ENCODE measurements around the gene NAV3. TPM values are rescaled to one million over a fixed set of nuclear protein-coding genes. Genes with fewer than 3 reads are reported as not detected.
A peak's percentile ranks its signal among the peaks of the same experiment; 100 is the strongest.

The NAV3 gene
- total RNA-seq, 1 experiment from 2014 or later = not detected

- DNase-seq (ENCODE audit: low spot score) = no peak
- in situ Hi-C loops (cut with HindIII; ENCODE audit: low sequenced_read_pairs) = no loop called here
Measured at GRCh38 chr12:78018171-78018910, 187.6 kb downstream of the NAV3 start.

GRCh38 chr12:78018939-78019338 is 188.2 kb downstream of the NAV3 start:
- in situ Hi-C loops (cut with HindIII; ENCODE audit: low sequenced_read_pairs) = no loop called here
- no peak for DNase-seq (ENCODE audit: low spot score)

- in situ Hi-C loops (cut with HindIII; ENCODE audit: low sequenced_read_pairs) = no loop called here
- DNase-seq (ENCODE audit: low spot score) = no peak
Measured at GRCh38 chr12:78028426-78028825, 197.7 kb downstream of the NAV3 start.

- no peak for DNase-seq (ENCODE audit: low spot score)
- in situ Hi-C loops (cut with HindIII; ENCODE audit: low sequenced_read_pairs) = no loop called here
Measured at GRCh38 chr12:78034025-78034424, 203.3 kb downstream of the NAV3 start.

- DNase-seq (ENCODE audit: low spot score) = peak; percentile 83
- in situ Hi-C loops (cut with HindIII; ENCODE audit: low sequenced_read_pairs) = no loop called here
Measured at GRCh38 chr12:78035901-78036606, 205.4 kb downstream of the NAV3 start.

DNA sequence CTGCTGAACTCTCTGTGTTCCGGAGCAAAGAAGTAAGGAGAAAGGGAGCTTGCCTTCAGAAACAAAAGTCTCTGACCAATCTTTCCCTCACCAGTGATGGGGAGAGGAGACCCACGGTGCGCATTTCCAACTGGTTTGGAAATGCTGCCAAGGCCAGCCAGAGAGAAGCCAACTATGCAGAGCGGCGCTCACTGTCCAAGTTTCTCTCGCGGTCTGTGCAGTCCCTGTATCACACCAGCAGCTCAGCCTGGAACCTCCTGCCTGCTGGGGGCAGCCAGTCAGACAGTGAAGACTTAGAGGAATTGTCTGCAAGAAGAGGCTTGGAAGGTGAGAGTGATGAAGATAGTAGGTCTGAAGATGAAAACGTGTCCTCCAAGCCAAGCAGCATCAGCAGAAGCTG is 206.2 kb downstream of the NAV3 start:
- peak; percentile 88 for DNase-seq (ENCODE audit: low spot score)

DNA sequence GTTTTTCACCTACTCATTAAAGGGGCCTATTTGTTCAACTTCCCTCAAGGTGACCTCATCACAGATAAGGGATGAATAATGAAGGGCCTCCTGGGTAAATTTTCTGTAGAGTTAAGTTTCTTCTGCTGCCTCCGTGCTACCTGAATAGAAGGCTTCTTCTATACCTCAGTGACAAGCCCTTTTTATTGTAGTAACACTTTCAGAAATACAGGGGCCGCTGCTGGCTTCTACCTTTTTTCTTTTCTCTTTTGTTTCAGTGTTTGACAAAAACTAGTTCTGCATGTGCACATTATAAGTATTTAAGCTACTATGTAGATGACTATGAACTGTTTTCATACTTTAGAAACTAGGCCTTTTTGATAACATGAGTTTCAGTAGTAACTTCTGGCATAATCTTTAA is 207.0 kb downstream of the NAV3 start:
- DNase-seq (ENCODE audit: low spot score) = peak; percentile 50
- in situ Hi-C loops (cut with HindIII; ENCODE audit: low sequenced_read_pairs) = no loop called here

More for the DNA sequence above, 206.2 kb downstream of the NAV3 start:
- in situ Hi-C loops (cut with HindIII; ENCODE audit: low sequenced_read_pairs) = no loop called here

DNA sequence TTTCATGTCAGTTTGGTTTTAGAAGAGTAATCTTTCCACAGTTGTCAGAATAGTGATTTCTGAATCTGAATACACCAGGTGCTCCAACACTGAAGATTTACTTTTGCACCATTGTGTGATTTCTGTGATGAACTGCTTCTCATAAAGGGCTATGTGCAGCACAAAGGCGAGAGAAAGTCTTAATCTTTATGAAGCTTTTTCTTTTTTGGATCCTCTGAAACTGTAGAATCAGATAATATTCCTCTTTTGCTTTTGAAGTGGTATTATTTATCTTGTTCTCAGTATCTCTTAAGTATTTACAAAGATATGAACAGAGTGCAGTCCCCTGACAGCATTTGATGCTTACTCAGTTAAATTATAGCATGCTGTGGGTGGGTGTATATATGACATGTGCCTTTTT is 207.8 kb downstream of the NAV3 start:
- peak; percentile 71 for DNase-seq (ENCODE audit: low spot score)
- in situ Hi-C loops (cut with HindIII; ENCODE audit: low sequenced_read_pairs) = no loop called here

GRCh38 chr12:78038986-78039385 is 208.3 kb downstream of the NAV3 start:
- in situ Hi-C loops (cut with HindIII; ENCODE audit: low sequenced_read_pairs) = no loop called here

DNA sequence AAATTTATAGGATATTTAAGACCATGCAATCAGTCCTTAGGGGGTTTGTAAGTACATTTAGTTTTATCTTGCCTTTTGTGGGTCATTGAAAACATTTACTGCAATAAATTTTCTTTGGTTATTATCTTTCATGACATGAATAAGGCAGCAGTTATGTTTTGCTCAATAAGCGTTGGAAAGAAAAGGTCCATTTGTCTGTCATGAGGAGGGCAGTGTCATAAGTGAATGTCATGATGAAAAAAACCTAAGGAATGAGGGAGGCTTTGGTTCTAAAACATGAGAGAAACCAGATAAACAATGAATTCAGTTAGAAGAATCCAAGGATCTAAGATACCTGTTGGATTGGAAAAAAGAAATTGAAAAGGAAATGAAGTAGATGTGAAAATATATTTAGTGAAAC is 209.4 kb downstream of the NAV3 start:
- in situ Hi-C loops (cut with HindIII; ENCODE audit: low sequenced_read_pairs) = no loop called here
- DNase-seq (ENCODE audit: low spot score) = no peak

More at GRCh38 chr12:78038986-78039385, 208.3 kb downstream of the NAV3 start:
- DNase-seq (ENCODE audit: low spot score) = peak; percentile 33

DNA sequence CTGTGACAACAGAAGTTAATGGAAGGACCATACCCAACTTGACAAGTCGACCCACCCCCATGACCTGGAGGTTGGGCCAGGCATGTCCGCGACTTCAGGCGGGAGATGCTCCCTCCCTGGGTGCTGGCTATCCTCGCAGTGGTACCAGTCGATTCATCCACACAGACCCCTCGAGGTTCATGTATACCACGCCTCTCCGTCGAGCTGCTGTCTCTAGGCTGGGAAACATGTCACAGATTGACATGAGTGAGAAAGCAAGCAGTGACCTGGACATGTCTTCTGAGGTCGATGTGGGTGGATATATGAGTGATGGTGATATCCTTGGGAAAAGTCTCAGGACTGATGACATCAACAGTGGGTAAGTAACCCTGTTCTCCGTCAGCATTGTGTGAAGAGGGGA is 220.1 kb downstream of the NAV3 start:
- in situ Hi-C loops (cut with HindIII; ENCODE audit: low sequenced_read_pairs) = no loop called here
- DNase-seq (ENCODE audit: low spot score) = no peak

DNA sequence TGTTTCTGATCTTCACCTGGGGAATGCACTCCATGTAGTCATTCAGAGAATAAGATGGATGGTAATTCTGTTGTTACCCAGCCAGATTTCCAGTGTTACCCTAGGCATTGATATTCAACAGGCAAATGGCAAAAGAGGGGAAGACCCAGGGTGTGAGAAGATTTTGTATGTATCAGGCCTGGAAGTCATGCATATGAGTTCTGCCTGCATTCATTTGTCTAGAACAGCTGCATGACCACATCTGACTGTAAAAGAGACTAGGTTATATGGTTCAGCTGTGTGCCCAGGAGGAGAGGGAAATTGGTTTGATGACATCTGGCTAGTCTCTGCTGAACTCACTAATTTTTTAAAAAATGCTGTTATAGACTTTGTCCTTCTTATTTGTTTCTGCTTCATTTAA is 224.9 kb downstream of the NAV3 start:
- in situ Hi-C loops (cut with HindIII; ENCODE audit: low sequenced_read_pairs) = no loop called here
- DNase-seq (ENCODE audit: low spot score) = no peak

DNA sequence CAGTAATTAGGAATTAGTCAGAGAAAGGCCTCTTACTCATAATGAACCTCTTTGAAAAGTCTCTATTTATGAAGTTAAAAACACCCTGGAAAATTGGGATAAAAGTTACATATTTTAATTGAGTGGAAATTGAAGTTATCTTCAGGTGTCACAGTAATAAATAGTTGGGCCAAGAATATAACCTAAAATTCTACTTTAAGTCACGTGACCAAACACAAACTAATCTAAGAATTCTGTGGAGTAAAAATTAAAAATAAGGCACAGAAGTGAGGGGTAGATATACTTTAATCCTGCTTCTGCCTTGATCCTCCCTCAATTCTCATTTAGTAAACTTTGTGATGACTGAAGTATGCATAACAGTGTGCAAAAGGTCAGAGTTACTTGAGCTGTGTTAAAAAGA is 226.4 kb downstream of the NAV3 start:
- in situ Hi-C loops (cut with HindIII; ENCODE audit: low sequenced_read_pairs) = no loop called here
- no peak for DNase-seq (ENCODE audit: low spot score)

DNA sequence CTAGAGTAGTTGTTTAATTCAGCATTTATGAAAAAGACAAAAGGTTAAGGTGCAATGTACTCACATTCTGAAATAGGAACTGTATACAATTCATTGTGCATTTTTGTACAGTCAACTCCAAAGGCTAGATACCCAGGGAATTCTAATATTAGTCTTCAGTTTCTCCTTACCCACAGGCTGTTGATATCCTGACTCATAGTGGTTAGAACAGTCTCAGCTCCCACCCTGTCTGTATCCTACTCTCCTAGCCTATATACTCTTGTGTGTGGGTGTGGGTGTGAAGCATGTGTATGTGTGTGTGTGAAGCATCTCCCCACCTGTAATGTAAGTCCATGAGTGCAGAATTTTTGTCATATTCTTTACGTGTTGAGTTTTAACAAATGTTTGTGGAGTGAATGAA is 229.5 kb downstream of the NAV3 start:
- no peak for DNase-seq (ENCODE audit: low spot score)
- in situ Hi-C loops (cut with HindIII; ENCODE audit: low sequenced_read_pairs) = no loop called here

DNA sequence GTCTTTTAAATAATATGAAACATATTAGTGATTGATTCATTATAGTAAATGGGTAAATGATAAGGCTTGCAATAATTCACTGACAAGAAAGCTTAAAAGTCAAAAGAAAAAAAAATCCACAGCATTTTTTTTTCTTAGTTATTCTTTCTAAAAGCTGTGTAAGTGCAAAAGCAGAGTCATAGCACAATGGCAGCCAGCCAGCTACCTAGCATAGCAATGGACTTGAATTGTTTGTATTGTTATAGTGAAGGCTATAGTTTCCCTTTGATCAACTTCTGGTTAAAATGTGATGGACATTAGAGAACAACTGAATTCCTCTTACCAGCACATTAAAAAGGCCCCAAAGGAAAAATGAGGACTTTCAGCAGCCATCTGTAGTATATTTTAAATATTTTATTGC is 232.1 kb downstream of the NAV3 start:
- peak; percentile 57 for DNase-seq (ENCODE audit: low spot score)
- in situ Hi-C loops (cut with HindIII; ENCODE audit: low sequenced_read_pairs) = no loop called here

- DNase-seq (ENCODE audit: low spot score) = no peak
- in situ Hi-C loops (cut with HindIII; ENCODE audit: low sequenced_read_pairs) = no loop called here
Measured at GRCh38 chr12:78081590-78082314, 251.1 kb downstream of the NAV3 start.

GRCh38 chr12:78085542-78086182 is 255.0 kb downstream of the NAV3 start:
- DNase-seq (ENCODE audit: low spot score) = peak; percentile 85
- in situ Hi-C loops (cut with HindIII; ENCODE audit: low sequenced_read_pairs) = no loop called here

GRCh38 chr12:78086553-78087362 is 256.1 kb downstream of the NAV3 start:
- in situ Hi-C loops (cut with HindIII; ENCODE audit: low sequenced_read_pairs) = no loop called here
- no peak for DNase-seq (ENCODE audit: low spot score)

DNA sequence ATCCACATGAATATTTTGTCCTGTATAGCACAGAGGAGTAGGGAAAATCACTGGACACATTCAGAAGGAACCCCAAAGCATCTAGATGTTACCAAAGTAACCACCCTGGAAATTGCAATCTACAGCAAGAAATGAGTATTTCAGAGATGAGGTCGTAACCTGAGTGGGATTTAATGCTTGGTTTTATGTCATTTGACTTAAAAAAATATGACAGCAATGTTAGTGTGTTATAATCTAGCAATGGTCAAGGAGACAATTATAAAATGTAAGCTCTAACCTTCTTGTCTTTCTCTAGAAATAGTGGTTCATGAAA is 256.6 kb downstream of the NAV3 start:
- in situ Hi-C loops (cut with HindIII; ENCODE audit: low sequenced_read_pairs) = no loop called here
- DNase-seq (ENCODE audit: low spot score) = no peak

All from G401 (cell line).